HEK293 (cell line): Measurements from ENCODE around the gene RLN3.
A peak's percentile ranks its signal among the peaks of the same experiment; 100 is the strongest.

ENCODE experiments used
- AEBP2 ChIP-seq: fragments of 450-650 bp; formaldehyde crosslinking; IDR thresholded peaks from 2 replicates; pipeline ENCODE4 v1.5.1; 2016; ENCODE audit warnings: missing biosample characterization, missing genetic modification characterization, borderline replicate concordance
- GLIS2 ChIP-seq: fragments of 450-650 bp; formaldehyde crosslinking; IDR thresholded peaks from 2 replicates; pipeline ENCODE4 v1.5.1; 2016; ENCODE audit warnings: missing biosample characterization, missing genetic modification characterization
- KLF10 ChIP-seq: fragments of 450-650 bp; IDR thresholded peaks from 2 replicates; pipeline ENCODE4 v1.5.1; 2018; ENCODE audit warnings: missing biosample characterization, mild to moderate bottlenecking, missing genetic modification characterization
- KLF7 ChIP-seq: fragments of 450-650 bp; formaldehyde crosslinking; IDR thresholded peaks from 2 replicates; pipeline ENCODE4 v1.5.1; 2016; ENCODE audit warnings: missing biosample characterization, missing genetic modification characterization, borderline replicate concordance
- OSR2 ChIP-seq: fragments of 450-650 bp; formaldehyde crosslinking; IDR thresholded peaks from 2 replicates; pipeline ENCODE4 v1.5.1; 2016; ENCODE audit warnings: missing biosample characterization, missing genetic modification characterization
- PRDM2 ChIP-seq: fragments of 450-650 bp; formaldehyde crosslinking; IDR thresholded peaks from 2 replicates; pipeline ENCODE4 v1.5.1; 2016; ENCODE audit warnings: missing biosample characterization, missing genetic modification characterization, borderline replicate concordance
- REST ChIP-seq: fragments of 450-650 bp; formaldehyde crosslinking; IDR thresholded peaks from 2 replicates; pipeline ENCODE4 v1.5.1; 2016; ENCODE audit warnings: missing biosample characterization, missing genetic modification characterization
- SALL2 ChIP-seq: fragments of 450-650 bp; formaldehyde crosslinking; IDR thresholded peaks from 2 replicates; pipeline ENCODE4 v1.5.0; 2017; ENCODE audit warnings: missing biosample characterization, mild to moderate bottlenecking, missing genetic modification characterization, borderline replicate concordance
- SCRT2 ChIP-seq: fragments of 450-650 bp; formaldehyde crosslinking; IDR thresholded peaks from 2 replicates; pipeline ENCODE4 v1.5.1; 2016; ENCODE audit warnings: missing biosample characterization, missing genetic modification characterization
- YY1 ChIP-seq: fragments of 450-650 bp; formaldehyde crosslinking; IDR thresholded peaks from 2 replicates; pipeline ENCODE4 v1.5.1; 2018; ENCODE audit warnings: missing biosample characterization, missing genetic modification characterization
- ZBTB20 ChIP-seq: fragments of 450-650 bp; formaldehyde crosslinking; IDR thresholded peaks from 2 replicates; pipeline ENCODE4 v1.5.1; 2016; ENCODE audit warnings: missing biosample characterization, missing genetic modification characterization
- ZFHX2 ChIP-seq: fragments of 450-650 bp; formaldehyde crosslinking; conservative IDR thresholded peaks from 2 replicates; pipeline ENCODE4 v1.5.1; 2016; ENCODE audit warnings: missing biosample characterization, missing genetic modification characterization
- ZFP69B ChIP-seq: fragments of 450-650 bp; formaldehyde crosslinking; IDR thresholded peaks from 2 replicates; pipeline ENCODE4 v1.5.1; 2016; ENCODE audit warnings: missing biosample characterization, missing genetic modification characterization
- ZNF133 ChIP-seq: fragments of 450-650 bp; formaldehyde crosslinking; IDR thresholded peaks from 2 replicates; pipeline ENCODE4 v1.5.1; 2016; ENCODE audit warnings: missing biosample characterization, missing genetic modification characterization
- ZNF146 ChIP-seq: fragments of 450-650 bp; formaldehyde crosslinking; IDR thresholded peaks from 2 replicates; pipeline ENCODE4 v1.5.1; 2016; ENCODE audit warnings: missing biosample characterization, missing genetic modification characterization
- ZNF280D ChIP-seq: fragments of 450-650 bp; formaldehyde crosslinking; IDR thresholded peaks from 2 replicates; pipeline ENCODE4 v1.5.1; 2016; ENCODE audit warnings: missing biosample characterization, missing genetic modification characterization
- ZNF302 ChIP-seq: fragments of 450-650 bp; formaldehyde crosslinking; IDR thresholded peaks from 2 replicates; pipeline ENCODE4 v1.5.1; 2016; ENCODE audit warnings: missing biosample characterization, missing genetic modification characterization, low read depth
- ZNF324 ChIP-seq: fragments of 450-650 bp; formaldehyde crosslinking; IDR thresholded peaks from 2 replicates; pipeline ENCODE4 v1.5.1; 2016; ENCODE audit warnings: missing biosample characterization, missing genetic modification characterization
- ZNF394 ChIP-seq: fragments of 450-650 bp; formaldehyde crosslinking; IDR thresholded peaks from 2 replicates; pipeline ENCODE4 v1.5.1; 2016; ENCODE audit warnings: missing biosample characterization, missing genetic modification characterization, mild to moderate bottlenecking, moderate library complexity, borderline replicate concordance
- ZNF473 ChIP-seq: fragments of 450-650 bp; formaldehyde crosslinking; IDR thresholded peaks from 2 replicates; pipeline ENCODE4 v1.5.1; 2017; ENCODE audit warnings: missing biosample characterization, missing genetic modification characterization
- ZNF488 ChIP-seq: fragments of 450-650 bp; formaldehyde crosslinking; IDR thresholded peaks from 2 replicates; pipeline ENCODE4 v1.5.1; 2016; ENCODE audit warnings: missing biosample characterization, missing genetic modification characterization
- ZNF521 ChIP-seq: fragments of 450-650 bp; formaldehyde crosslinking; IDR thresholded peaks from 2 replicates; pipeline ENCODE4 v1.5.1; 2017; ENCODE audit warnings: missing biosample characterization, mild to moderate bottlenecking, missing genetic modification characterization
- ZNF785 ChIP-seq: fragments of 450-650 bp; formaldehyde crosslinking; IDR thresholded peaks from 2 replicates; pipeline ENCODE4 v1.5.1; 2016; ENCODE audit warnings: missing biosample characterization, missing genetic modification characterization
- ZSCAN5A ChIP-seq: fragments of 450-650 bp; formaldehyde crosslinking; IDR thresholded peaks from 2 replicates; pipeline ENCODE4 v1.5.1; 2016; ENCODE audit warnings: missing biosample characterization, missing genetic modification characterization

RLN3 gene

GRCh38 chr19:14006085-14006765 is 21.7 kb upstream of the RLN3 start, which contains the start of gene RFX1 (continued):
- TF ChIP-seq REST (tag by site-specific recombination) (no peak), KLF7 (no peak), ZFHX2 (tag by site-specific recombination) (peak; percentile 36), ZSCAN5A (tag by site-specific recombination) (no peak), ZNF521 (no peak), AEBP2 (tag by site-specific recombination) (no peak), KLF10 (tag by site-specific recombination) (no peak), ZNF302 (tag by site-specific recombination) (no peak), ZNF488 (no peak), ZNF280D (tag by site-specific recombination) (no peak), ZBTB20 (no peak), ZNF146 (no peak), ZNF473 (tag by site-specific recombination) (no peak), ZFP69B (tag by site-specific recombination) (no peak), SALL2 (tag by site-specific recombination) (no peak), YY1 (tag by site-specific recombination) (peak; percentile 53), ZNF785 (no peak), ZNF133 (tag by site-specific recombination) (no peak), ZNF394 (tag by site-specific recombination) (no peak), SCRT2 (tag by site-specific recombination) (peak; percentile 99), ZNF324 (no peak), GLIS2 (tag by site-specific recombination) (no peak), OSR2 (tag by site-specific recombination) (no peak), PRDM2 (tag by site-specific recombination) (no peak)
